Mammary epithelial cell (primary cell): ENCODE results near the gene KCNMB2.

ENCODE experiments used
- EZH2 ChIP-seq: IDR thresholded peaks from 2 replicates; pipeline ENCODE4 v1.6.1; 2012; ENCODE audit warnings: low read length, inconsistent platforms, borderline replicate concordance
- TF ChIP-seq, protein P1 (sequence below), 2 donors: IDR thresholded peaks in 1 of 2; conservative IDR thresholded peaks in 1 of 2; 2 replicates each; pipeline ENCODE4 v1.5.1; 2011 to 2012; ENCODE audit warnings: inconsistent platforms in 2 of 2, low read length in 2 of 2, mild to moderate bottlenecking in 2 of 2, control low read depth in 1 of 2, low read depth in 1 of 2; ENCODE audit not compliant: insufficient read depth in 1 of 2; ENCODE audit errors: extremely low read depth in 1 of 2

- TF ChIP-seq, protein P1, sequence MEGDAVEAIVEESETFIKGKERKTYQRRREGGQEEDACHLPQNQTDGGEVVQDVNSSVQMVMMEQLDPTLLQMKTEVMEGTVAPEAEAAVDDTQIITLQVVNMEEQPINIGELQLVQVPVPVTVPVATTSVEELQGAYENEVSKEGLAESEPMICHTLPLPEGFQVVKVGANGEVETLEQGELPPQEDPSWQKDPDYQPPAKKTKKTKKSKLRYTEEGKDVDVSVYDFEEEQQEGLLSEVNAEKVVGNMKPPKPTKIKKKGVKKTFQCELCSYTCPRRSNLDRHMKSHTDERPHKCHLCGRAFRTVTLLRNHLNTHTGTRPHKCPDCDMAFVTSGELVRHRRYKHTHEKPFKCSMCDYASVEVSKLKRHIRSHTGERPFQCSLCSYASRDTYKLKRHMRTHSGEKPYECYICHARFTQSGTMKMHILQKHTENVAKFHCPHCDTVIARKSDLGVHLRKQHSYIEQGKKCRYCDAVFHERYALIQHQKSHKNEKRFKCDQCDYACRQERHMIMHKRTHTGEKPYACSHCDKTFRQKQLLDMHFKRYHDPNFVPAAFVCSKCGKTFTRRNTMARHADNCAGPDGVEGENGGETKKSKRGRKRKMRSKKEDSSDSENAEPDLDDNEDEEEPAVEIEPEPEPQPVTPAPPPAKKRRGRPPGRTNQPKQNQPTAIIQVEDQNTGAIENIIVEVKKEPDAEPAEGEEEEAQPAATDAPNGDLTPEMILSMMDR (conservative IDR thresholded peaks at IDR 0.05 in 1 of 2, IDR thresholded peaks at IDR 0.05 in 1 of 2; ENCODE audit: extremely low read depth in 1 of 2, insufficient read depth in 1 of 2, low read depth in 1 of 2, low read length in 2 of 2), result no peak
- TF ChIP-seq EZH2, result no peak
Observed at GRCh38 chr3:178597371-178597770, 61.1 kb downstream of the KCNMB2 start.
